Measurements from ENCODE around the gene SCTR.

DNA sequence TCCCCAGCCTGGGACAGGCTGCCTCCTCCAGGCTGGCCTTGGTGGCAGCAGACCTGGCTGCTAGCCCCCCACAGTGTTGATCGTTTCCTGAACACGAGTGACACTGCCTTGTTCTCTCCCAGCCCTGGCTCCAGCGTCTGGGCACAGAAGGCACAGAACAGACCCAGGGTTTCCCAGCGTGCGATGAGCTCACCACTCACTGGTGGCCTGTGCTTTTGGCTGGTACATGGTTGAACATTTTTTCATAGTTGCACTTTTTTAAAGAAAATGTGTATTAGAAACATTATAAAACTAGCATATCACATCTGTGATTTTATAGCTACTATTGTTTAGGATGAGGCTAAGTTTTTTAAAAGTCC, 40.9 kb downstream of the SCTR start:
- TF ChIP-seq, protein P1, sequence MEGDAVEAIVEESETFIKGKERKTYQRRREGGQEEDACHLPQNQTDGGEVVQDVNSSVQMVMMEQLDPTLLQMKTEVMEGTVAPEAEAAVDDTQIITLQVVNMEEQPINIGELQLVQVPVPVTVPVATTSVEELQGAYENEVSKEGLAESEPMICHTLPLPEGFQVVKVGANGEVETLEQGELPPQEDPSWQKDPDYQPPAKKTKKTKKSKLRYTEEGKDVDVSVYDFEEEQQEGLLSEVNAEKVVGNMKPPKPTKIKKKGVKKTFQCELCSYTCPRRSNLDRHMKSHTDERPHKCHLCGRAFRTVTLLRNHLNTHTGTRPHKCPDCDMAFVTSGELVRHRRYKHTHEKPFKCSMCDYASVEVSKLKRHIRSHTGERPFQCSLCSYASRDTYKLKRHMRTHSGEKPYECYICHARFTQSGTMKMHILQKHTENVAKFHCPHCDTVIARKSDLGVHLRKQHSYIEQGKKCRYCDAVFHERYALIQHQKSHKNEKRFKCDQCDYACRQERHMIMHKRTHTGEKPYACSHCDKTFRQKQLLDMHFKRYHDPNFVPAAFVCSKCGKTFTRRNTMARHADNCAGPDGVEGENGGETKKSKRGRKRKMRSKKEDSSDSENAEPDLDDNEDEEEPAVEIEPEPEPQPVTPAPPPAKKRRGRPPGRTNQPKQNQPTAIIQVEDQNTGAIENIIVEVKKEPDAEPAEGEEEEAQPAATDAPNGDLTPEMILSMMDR (IDR thresholded peaks at IDR 0.05): no peak
- no peak for TF ChIP-seq SP1 (CRISPR knock-in tag; conservative IDR thresholded peaks at IDR 0.05)
- TF ChIP-seq, protein P2, sequence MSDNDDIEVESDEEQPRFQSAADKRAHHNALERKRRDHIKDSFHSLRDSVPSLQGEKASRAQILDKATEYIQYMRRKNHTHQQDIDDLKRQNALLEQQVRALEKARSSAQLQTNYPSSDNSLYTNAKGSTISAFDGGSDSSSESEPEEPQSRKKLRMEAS (CRISPR knock-in tag; IDR thresholded peaks at IDR 0.05): no peak
- no peak for TF ChIP-seq ZBTB21 (CRISPR knock-in tag; IDR thresholded peaks at IDR 0.05; ENCODE audit: borderline replicate concordance)
- TF ChIP-seq, protein P3, sequence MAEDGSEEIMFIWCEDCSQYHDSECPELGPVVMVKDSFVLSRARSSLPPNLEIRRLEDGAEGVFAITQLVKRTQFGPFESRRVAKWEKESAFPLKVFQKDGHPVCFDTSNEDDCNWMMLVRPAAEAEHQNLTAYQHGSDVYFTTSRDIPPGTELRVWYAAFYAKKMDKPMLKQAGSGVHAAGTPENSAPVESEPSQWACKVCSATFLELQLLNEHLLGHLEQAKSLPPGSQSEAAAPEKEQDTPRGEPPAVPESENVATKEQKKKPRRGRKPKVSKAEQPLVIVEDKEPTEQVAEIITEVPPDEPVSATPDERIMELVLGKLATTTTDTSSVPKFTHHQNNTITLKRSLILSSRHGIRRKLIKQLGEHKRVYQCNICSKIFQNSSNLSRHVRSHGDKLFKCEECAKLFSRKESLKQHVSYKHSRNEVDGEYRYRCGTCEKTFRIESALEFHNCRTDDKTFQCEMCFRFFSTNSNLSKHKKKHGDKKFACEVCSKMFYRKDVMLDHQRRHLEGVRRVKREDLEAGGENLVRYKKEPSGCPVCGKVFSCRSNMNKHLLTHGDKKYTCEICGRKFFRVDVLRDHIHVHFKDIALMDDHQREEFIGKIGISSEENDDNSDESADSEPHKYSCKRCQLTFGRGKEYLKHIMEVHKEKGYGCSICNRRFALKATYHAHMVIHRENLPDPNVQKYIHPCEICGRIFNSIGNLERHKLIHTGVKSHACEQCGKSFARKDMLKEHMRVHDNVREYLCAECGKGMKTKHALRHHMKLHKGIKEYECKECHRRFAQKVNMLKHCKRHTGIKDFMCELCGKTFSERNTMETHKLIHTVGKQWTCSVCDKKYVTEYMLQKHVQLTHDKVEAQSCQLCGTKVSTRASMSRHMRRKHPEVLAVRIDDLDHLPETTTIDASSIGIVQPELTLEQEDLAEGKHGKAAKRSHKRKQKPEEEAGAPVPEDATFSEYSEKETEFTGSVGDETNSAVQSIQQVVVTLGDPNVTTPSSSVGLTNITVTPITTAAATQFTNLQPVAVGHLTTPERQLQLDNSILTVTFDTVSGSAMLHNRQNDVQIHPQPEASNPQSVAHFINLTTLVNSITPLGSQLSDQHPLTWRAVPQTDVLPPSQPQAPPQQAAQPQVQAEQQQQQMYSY (CRISPR knock-in tag; IDR thresholded peaks at IDR 0.05): no peak
- TF ChIP-seq TP53 (CRISPR knock-in tag; IDR thresholded peaks at IDR 0.05): no peak
- TF ChIP-seq RORB (CRISPR knock-in tag; IDR thresholded peaks at IDR 0.05): no peak
